HG02870 (cell line): ENCODE data around the gene RET.

Experiments
- ATAC-seq: cut with Tn5 transposase; IDR thresholded peaks from one replicate; pipeline ENCODE4 v1.9.1; 2021; ENCODE audit warnings: mild to moderate bottlenecking, moderate library complexity; ENCODE audit not compliant: unreplicated experiment

The RET gene

DNA sequence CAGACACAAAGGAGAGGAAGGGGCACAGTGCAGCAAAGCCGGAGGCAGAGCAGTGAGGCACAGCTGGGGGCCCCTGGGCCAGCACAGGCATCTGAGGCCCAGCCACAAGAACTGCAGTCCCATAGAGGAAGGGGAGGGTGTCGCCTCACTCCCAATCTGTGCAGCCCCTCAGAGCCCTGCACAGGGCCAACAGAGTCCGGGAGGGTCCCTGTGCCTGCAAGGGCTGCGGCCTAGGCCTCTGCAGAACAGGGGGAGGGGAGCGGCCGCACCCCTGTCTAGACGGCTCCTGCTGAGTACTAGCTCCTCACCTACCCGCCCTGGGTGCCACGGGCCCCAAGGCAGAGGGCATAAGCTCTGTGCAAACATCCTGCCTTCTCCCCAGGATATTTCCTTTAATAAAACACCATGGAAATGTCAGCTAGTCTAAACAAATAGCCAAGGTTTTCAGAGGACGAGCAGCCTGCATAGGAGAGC is 32.4 kb upstream of the RET start:
- ATAC-seq, result no peak

DNA sequence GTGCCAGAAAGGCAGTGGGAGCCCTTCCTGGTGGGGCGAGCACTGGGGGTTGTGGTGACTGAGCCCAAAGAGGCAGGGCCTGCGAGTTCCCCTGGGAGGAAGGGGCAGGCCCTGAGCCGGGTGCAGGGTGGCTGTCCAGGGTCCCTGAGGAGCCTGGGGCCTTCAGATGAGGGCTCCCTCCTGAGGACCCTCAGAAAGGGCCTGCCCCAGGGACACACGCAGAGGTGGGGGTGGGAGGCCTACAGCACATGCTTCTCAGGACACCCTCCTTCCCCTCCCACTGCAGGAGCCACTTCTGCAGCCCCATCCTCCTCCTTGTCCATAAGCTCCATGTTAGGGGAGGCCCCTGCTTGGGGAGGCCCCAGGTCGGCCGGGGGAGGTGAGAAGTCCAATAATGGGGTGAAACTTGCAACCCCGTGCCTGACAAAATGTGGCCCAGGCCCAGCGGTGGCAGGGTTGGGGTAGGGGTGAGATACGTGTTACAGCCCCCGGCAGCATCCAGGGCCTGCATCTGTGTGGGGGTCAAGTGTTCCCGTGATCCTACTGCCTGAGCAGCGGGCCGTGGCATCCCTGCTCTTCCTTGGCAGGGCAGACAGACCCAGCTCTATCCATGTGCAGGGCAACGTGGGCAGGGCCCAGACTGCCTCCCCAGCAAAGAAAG is 31.8 kb upstream of the RET start:
- ATAC-seq, result no peak

- ATAC-seq, result no peak
Observed at GRCh38 chr10:43045631-43046287, 31.1 kb upstream of the RET start.

DNA sequence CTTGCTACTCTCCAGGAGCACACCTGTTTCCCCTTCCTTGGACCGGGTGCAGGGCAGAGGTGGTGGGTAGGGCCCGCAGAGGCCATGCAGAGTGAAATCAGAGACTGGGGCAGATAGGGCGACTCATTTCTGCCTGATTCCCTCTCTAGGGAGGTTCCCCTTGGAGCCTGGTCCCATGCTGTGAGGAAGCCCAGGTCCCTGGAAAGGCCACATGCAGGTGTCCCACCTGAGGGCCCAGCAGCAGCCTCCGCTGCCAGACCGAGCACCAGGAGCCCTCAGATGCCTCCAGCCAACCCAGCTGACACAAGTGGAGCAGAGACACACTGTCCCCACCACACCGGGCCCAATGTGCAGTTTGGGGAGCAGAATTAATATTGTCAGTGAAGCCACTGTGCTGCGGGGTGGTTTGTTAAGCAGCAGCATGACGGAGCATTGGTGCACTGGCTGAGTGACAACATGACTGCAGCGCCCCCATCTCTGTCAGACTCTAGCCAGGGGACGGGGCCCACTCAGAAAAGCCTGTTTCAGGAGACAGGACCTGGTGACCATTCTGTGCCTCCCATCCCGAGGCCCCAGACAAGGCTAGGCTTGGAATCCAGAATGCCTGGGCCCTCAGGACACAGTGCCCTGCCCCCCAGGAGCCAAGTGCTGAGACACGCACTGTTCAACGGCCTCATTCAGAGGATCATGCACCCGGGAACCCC is 30.4 kb upstream of the RET start:
- no peak for ATAC-seq

GRCh38 chr10:43047288-43047970 is 29.4 kb upstream of the RET start:
- ATAC-seq, result no peak

DNA sequence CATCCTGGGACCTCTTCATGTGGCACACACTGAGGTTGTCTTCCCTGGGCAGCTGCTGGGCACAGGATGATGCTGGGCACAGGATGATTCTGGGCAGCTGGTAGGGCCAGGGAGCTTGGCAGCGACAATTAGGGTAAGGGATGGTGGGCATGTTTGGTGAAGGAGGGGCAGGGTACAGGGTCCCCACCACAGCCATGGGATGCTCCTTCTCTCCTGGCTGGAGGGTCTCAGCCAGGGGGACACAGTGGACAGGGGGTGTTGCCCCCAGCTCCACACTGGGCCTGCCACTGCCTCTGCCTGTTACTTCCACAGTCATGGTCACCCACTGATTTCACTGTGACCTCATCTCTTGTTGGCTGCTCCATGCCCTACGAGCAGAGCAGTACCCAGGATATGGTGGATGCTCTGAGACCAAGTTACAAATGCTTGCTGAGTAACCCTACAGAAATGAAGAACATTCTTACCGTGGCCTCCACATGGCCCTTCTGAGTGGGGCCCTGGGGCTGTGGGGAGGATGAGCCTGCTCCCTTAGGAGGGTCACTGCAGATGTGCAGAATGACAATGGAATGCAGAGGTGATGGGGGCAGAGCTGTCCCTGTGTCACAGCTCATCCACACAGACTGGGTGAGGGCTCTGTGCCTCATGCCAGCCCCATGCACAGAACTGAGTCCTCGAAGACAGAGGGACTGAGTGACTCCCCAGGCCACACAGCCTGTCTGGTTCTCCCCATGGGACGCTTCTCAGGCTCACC is 28.4 kb upstream of the RET start:
- ATAC-seq, result no peak

DNA sequence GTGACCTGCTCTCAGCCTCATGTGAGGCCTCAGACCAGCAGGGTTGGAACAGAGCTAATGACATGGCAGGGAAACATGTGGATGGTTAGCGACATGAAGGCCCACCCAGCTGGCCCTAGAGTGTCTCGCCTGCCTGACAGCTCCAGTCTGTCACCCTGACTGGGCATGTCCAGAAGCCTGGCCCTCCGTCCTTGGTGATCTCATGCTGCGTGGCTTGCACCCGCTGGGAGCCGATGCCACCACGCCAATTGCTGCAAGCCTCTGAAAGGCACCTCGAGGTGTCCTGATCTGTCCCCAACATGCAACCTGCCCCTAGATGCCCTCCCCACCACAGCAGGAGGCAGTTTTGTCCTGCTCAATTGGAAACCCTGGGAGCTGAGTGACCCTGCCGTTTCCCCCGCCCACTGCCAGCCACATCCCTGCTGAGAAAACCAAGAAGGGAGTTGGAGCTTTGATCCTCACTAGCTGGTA is 27.8 kb upstream of the RET start:
- no peak for ATAC-seq

GRCh38 chr10:43050011-43050410 is 26.9 kb upstream of the RET start:
- no peak for ATAC-seq

DNA sequence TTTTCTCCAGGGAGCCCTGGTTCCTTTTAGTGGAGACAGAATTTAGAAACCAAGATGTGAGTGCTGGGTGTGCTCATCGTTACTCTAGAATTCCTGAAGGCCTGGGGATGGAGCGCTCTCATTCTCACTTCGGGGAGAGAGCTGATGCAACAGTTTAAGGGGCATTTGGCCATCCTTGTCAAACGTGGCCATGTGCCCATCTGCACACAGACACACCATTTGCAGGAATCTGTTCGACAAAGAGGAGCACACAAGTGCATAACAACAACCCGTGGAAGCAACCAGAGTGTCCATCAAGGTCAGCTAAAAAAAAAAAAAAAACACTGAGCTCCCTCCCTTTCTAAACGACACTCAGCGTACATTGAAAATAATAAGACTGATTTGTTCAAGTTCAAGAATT is 23.0 kb upstream of the RET start:
- ATAC-seq, result no peak

DNA sequence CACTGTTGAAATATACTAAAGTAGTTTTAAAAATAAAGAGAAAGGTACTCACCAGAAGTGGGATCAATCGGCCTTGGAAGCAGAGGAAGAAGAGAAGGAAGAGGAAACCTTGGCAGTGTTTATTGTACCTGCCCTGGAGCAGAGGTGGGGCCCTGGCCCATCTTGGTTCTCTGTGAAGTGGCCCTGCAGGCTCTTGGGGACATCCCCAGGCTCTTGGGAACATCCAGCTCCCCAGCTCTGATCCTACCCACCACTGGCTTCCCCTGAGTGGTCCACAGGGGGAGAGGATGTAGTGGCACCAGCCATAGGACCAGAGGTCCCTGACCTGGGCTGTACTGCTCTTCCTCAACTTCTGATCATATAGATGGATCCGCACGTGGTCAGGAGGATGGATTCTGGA is 22.3 kb upstream of the RET start:
- no peak for ATAC-seq

GRCh38 chr10:43055217-43055616 is 21.7 kb upstream of the RET start:
- no peak for ATAC-seq

- ATAC-seq, result no peak
Observed at GRCh38 chr10:43055991-43056567, 20.8 kb upstream of the RET start.

DNA sequence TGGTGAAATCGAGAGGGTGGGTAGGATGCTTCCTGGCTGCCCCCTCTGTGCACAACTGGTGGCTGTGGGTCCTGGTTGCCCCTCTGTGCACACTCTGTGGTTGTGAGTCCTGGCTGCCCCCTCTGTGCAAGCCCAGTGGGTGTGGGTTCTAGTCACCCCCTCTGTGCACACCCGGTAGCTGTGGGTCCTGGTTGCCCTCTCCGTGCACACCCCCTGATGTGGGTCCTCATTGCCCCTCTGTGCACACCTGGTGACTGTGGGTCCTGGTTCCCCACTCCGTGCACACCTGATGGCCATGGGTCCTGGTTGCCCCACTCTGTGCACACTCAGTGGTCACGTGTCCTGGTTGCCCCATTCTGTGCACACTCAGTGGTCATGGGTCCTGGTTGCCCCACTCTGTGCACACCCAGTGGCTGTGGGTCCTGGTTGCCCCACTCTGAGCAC is 20.3 kb upstream of the RET start:
- no peak for ATAC-seq

GRCh38 chr10:43057231-43057711 is 19.6 kb upstream of the RET start:
- ATAC-seq, result no peak

DNA sequence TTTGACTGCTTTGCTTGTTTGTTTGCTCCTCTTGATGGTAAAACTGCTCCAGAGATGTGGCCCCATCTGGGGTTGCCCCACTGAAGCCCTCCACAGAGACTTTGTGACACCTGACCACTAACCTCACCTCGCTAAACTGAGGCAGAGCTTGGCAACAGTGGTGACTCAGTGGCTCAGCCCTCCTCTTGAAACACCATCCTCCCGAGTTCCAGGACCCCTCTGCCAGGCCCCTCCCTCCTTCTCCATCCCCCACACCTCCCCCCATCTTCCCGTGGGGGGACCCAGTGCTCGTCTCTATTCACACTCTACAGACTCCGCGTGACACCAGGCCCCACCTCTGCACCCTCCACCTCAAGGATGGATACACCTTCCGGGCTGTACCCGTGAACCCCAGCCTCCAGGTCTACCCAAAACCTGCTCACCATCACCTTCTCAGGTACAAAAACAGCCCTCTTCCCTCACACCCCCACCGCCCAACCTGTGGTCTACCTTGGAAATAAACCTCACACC is 19.0 kb upstream of the RET start:
- no peak for ATAC-seq

- no peak for ATAC-seq
Observed at GRCh38 chr10:43058716-43059335, 18.0 kb upstream of the RET start.

GRCh38 chr10:43059336-43059720 is 17.5 kb upstream of the RET start:
- ATAC-seq, result no peak

DNA sequence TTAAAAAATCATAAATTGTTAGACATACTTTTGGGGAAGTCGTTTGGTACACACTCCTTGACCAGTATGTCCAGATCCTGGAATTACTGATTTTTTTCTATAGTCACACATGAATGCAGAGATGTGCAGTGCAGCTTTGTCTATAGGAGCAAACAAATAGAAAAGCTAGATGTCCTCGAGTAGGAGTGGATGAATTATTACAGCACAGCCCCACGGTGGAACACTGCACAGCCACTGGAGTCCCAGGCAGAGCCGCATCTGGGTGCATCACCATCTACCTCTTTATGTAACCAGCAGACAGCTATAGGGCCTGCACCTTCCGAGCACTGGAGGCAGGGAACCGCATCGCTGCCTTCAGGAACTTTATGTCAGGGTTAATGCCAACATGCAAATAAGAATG is 17.0 kb upstream of the RET start:
- no peak for ATAC-seq

- no peak for ATAC-seq
Observed at GRCh38 chr10:43060291-43060690, 16.6 kb upstream of the RET start.

DNA sequence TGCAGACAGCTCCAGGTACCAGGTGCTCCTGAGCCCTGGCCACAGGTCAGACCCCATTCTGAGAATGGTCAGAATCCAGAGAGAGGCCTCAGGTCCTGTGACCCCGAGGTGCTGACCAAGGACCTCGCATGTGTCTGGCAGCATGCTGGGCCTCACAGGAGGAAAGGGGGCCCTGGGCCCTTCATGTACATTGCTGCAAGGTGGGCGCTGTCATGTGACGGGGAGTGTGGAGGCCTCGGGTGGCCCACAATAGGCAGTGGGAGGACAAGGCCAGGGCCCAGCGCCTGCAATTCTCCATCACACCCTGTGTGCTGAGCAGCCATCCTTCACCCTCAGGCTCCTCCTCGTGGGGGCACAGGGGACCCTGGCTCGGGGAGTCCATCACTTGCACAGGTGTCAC is 15.5 kb upstream of the RET start:
- ATAC-seq, result no peak
